ENCODE measurements around the gene BBS7.

GRCh38 chr4:121776610-121777401, 93.5 kb downstream of the BBS7 start:
- TF ChIP-seq POLR2A (IDR thresholded peaks at IDR 0.05), result no peak
- no peak for TF ChIP-seq CTCF (IDR thresholded peaks at IDR 0.05)
- TF ChIP-seq EP300 (IDR thresholded peaks at IDR 0.05; ENCODE audit: low read depth), result no peak
